GM13977 (cell line): ENCODE data around the gene CYP4F12.

Experiments
- DNase-seq: peaks from one replicate; pipeline ENCODE4 v3.0.0; 2012; ENCODE audit warnings: low spot score
- CTCF ChIP-seq: IDR thresholded peaks from 2 replicates; pipeline ENCODE4 v1.5.1; 2012; ENCODE audit warnings: mild to moderate bottlenecking, control low read depth; ENCODE audit not compliant: insufficient read depth; ENCODE audit errors: extremely low read depth, missing control alignments
- in situ Hi-C: fragments of 300-500 bp; cut with MboI; formaldehyde crosslinking; loops from one replicate; pipeline ENCODE4 v1.12.0; 2022; ENCODE audit warnings: low sequenced_read_pairs, low pct_unique_long_range_greater_than_20kb, mixed read lengths, inconsistent platforms; ENCODE audit not compliant: unreplicated experiment

CYP4F12 gene

GRCh38 chr19:15722956-15723355, 50.1 kb downstream of the CYP4F12 start:
- no peak for TF ChIP-seq CTCF
- no peak for DNase-seq
- in situ Hi-C loops, result no loop called here

GRCh38 chr19:15727724-15728123, 54.8 kb downstream of the CYP4F12 start, which contains the start of gene OR10H2:
OR10H2 (plus strand) TSS chr19:15728024; CDS start chr19:15728044, 20 bp downstream.
- in situ Hi-C loops, result no loop called here
- TF ChIP-seq CTCF, result no peak

GRCh38 chr19:15730538-15730937, 57.7 kb downstream of the CYP4F12 start:
- TF ChIP-seq CTCF, result no peak
- no peak for DNase-seq
- in situ Hi-C loops, result no loop called here

More at GRCh38 chr19:15727724-15728123, 54.8 kb downstream of the CYP4F12 start, which contains the start of gene OR10H2:
- no peak for DNase-seq

GRCh38 chr19:15732388-15732787, 59.5 kb downstream of the CYP4F12 start:
- in situ Hi-C loops, result no loop called here
- no peak for DNase-seq
- no peak for TF ChIP-seq CTCF

GRCh38 chr19:15733895-15734294, 61.0 kb downstream of the CYP4F12 start:
- in situ Hi-C loops, result no loop called here
- no peak for TF ChIP-seq CTCF
- no peak for DNase-seq

- TF ChIP-seq CTCF, result no peak
- in situ Hi-C loops, result no loop called here
Observed at GRCh38 chr19:15737722-15738121, 64.8 kb downstream of the CYP4F12 start, which contains the start of gene OR10H3. OR10H3 (plus strand) TSS chr19:15737985; CDS start chr19:15741393, 3,408 bp downstream.

GRCh38 chr19:15740785-15741184, 67.9 kb downstream of the CYP4F12 start:
- in situ Hi-C loops, result no loop called here
- no peak for DNase-seq
- no peak for TF ChIP-seq CTCF

More at GRCh38 chr19:15737722-15738121, 64.8 kb downstream of the CYP4F12 start, which contains the start of gene OR10H3:
- no peak for DNase-seq
